ENCODE data around the gene MGAT5B. TPM values are rescaled to one million over a fixed set of nuclear protein-coding genes. Genes with fewer than 3 reads are reported as not detected.

Gene MGAT5B
- total RNA-seq, 1 donor from 2014 or later = 7.5 TPM

DNA sequence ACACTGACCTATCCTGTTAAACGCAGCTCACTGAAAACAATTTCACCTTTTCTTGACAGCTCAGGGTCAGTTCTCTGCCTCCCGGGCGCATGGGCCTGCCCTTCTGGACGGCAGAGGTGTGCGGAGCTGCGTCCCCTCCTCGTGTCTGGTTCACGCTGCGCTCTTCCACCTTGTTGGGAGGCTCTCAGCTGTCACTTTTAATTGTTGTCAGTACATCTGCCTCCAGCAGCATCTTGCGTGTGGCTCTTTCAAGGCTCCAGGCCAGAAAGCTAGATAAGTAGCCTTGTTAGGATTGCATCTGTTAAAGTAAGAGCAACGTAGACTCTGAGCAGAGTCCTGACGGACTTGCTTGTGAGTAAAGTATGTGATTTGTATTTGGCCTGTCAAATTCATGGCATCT is 59.4 kb downstream of the MGAT5B start:
- no peak for DNase-seq (ENCODE audit: low read depth)
- TF ChIP-seq, protein P1, sequence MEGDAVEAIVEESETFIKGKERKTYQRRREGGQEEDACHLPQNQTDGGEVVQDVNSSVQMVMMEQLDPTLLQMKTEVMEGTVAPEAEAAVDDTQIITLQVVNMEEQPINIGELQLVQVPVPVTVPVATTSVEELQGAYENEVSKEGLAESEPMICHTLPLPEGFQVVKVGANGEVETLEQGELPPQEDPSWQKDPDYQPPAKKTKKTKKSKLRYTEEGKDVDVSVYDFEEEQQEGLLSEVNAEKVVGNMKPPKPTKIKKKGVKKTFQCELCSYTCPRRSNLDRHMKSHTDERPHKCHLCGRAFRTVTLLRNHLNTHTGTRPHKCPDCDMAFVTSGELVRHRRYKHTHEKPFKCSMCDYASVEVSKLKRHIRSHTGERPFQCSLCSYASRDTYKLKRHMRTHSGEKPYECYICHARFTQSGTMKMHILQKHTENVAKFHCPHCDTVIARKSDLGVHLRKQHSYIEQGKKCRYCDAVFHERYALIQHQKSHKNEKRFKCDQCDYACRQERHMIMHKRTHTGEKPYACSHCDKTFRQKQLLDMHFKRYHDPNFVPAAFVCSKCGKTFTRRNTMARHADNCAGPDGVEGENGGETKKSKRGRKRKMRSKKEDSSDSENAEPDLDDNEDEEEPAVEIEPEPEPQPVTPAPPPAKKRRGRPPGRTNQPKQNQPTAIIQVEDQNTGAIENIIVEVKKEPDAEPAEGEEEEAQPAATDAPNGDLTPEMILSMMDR (conservative IDR thresholded peaks at IDR 0.05; ENCODE audit: low read depth, low read length) = no peak
- no peak overlapping the region for H3K4me3 ChIP-seq (ENCODE audit: low read depth, low read length)

- H3K4me3 ChIP-seq (ENCODE audit: low read depth, low read length) = no peak overlapping the region
- TF ChIP-seq, protein P1 (conservative IDR thresholded peaks at IDR 0.05; ENCODE audit: low read depth, low read length) = no peak
- no peak for DNase-seq (ENCODE audit: low read depth)
These were observed 59.8 kb downstream of the MGAT5B start for GRCh38 chr17:76927982-76928381.

DNA sequence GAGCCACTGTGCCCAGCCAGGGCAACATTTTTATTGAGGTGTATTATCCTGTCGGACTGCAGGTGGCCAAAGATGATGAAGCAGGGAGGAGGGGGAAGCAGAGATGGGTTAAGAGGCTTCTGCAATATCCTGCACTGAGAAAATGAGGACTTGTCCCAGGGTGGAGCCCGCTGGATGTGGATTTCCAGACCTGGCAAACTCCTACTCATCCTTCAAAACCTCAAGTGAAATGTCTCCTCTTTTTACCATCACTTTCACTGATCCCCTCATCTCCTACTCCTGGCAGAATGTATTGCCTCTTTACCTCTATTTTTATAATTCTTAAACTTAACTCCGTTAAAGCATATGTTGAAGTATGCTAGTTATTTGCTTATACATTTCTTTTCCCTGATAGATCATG is 60.9 kb downstream of the MGAT5B start:
- no peak for DNase-seq (ENCODE audit: low read depth)
- TF ChIP-seq, protein P1 (conservative IDR thresholded peaks at IDR 0.05; ENCODE audit: low read depth, low read length) = no peak
- no peak overlapping the region for H3K4me3 ChIP-seq (ENCODE audit: low read depth, low read length)

DNA sequence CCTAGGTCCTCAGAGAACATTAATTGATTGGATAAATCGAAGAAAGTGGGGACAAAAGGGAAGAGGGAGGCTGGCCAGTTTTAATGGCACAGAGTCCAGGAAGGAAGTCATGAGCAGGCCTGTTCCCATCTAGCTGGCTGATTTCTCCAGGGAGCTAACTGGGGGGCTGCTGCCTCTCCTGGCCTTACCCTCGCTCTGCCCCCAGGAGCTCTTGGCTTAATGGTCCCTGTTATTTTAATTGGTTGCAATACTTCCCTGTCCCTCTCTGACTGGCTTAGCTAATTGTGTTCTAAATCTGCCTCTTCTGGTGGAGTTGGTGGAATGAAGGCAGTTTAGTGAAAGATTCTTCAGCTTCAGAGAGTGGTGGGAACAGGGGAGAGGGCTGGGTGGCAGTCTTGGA is 61.4 kb downstream of the MGAT5B start:
- H3K4me3 ChIP-seq (ENCODE audit: low read depth, low read length) = no peak overlapping the region
- DNase-seq (ENCODE audit: low read depth) = no peak
- TF ChIP-seq, protein P1 (conservative IDR thresholded peaks at IDR 0.05; ENCODE audit: low read depth, low read length) = no peak

DNA sequence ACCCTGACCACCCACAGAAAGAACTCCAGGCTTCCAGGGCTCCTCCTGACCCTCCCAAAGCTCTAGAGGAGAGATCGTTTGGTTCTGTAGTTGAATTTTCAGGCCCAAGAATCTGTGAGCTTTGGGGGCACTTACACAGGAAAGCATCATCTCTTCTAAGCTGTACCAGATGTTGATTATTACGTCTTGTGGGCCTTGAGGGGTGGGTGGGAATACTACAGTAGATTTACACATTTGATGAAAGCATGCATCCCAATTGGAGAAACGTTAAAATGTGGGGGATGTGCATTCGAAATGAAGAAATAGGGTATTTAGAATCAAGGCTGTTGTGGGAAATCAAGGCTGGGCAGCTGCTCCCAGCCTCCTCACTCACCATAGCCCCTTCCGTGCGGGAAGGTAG is 61.9 kb downstream of the MGAT5B start:
- no peak overlapping the region for H3K4me3 ChIP-seq (ENCODE audit: low read depth, low read length)
- TF ChIP-seq, protein P1 (conservative IDR thresholded peaks at IDR 0.05; ENCODE audit: low read depth, low read length) = no peak
- DNase-seq (ENCODE audit: low read depth) = no peak

DNA sequence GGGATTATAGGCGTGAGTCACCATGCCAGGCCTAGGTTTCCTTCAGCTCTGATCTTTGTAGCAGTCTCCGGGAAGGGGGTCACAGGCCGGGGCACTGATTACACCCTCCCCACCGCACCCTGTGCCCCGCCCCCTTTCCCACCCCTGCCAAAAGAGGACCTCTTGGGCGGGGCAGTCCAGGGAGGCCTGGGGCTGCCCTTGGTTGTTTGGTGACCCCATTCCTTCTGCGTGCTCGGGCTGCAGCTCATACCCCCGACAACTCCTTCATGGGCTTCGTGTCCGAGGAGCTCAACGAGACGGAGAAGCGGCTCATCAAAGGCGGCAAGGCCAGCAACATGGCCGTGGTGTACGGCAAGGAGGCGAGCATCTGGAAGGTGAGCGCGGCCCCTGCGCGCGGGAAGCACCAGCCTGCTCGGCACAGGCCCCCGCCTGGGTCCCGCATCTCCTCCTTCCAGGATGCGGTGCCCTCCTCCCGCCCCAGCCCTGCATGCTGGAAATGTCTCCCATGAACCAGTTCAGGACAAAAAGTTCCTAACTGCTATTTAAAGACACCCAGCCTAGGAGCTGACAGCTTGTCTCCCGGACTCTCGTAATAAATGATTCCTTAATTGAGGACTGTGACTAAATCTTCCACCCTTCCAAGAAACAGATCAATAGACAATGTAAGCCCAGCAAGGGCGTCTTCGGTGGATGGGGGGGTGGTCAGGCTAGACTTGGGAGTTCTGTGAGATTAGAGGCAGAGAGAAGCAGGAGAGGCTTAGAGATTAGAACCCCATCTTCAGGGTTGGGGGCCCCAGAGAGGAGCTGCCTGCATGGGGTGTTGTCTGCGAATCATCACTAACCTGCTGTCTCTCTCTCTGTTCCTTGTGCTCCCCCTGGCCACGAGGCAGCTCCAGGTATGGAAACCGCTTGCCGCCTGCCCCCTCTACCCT is 64.5 kb downstream of the MGAT5B start:
- H3K4me3 ChIP-seq (ENCODE audit: low read depth, low read length) = no peak overlapping the region
- no peak for DNase-seq (ENCODE audit: low read depth)
- TF ChIP-seq, protein P1 (conservative IDR thresholded peaks at IDR 0.05; ENCODE audit: low read depth, low read length) = no peak
